ENCODE measurements around the gene GALNT10.

DNA sequence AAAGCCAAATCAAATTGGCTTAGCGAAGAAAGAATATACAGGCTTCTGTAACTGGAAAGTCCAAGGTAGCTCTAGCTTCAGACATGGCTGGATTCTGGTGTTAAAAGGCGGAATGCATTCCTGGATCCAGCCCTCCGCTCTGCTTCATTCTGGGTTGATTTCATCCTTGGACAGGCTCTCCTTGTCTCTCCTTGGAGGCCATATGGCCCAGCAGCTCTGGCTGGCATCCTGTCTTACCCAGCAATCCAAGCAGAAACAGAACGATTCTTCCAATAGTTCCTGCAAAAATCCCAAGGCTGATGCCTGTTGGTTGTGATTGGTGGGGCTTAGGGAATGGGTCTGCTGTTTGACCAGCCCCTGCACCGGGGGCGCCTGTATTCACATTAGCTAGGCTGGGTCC is 218.3 kb downstream of the GALNT10 start:
- TF ChIP-seq, protein P1, sequence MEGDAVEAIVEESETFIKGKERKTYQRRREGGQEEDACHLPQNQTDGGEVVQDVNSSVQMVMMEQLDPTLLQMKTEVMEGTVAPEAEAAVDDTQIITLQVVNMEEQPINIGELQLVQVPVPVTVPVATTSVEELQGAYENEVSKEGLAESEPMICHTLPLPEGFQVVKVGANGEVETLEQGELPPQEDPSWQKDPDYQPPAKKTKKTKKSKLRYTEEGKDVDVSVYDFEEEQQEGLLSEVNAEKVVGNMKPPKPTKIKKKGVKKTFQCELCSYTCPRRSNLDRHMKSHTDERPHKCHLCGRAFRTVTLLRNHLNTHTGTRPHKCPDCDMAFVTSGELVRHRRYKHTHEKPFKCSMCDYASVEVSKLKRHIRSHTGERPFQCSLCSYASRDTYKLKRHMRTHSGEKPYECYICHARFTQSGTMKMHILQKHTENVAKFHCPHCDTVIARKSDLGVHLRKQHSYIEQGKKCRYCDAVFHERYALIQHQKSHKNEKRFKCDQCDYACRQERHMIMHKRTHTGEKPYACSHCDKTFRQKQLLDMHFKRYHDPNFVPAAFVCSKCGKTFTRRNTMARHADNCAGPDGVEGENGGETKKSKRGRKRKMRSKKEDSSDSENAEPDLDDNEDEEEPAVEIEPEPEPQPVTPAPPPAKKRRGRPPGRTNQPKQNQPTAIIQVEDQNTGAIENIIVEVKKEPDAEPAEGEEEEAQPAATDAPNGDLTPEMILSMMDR (IDR thresholded peaks at IDR 0.05): no peak
- no peak for TF ChIP-seq POLR2AphosphoS5 (IDR thresholded peaks at IDR 0.05; ENCODE audit: insufficient read depth in 1 of 2, low read depth in 1 of 2)
